ENCODE data around the gene GNRHR. TPM values are rescaled to one million over a fixed set of nuclear protein-coding genes. Genes with fewer than 3 reads are reported as not detected.

Gene GNRHR
- total RNA-seq, 1 experiment from 2014 or later, result not detected

DNA sequence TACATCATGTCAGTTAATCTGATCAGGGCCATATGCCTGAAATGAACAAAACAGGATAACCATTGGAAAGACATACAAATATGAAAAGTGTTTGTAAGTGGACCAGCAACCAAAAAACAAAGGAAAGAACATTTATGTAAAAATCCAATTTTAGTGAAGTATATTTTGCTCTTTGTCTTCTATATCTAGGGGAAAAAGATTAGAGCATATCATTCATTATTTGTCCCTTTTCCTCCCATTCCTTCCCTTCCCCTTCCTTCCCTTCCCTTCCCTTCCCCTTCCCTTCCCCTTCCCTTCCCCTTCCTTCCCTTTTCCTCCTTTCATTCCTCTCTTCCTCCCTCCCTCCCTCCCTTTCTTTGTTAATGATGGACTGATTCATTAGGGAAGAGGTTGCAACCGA, 1.8 kb upstream of the GNRHR start:
- TF ChIP-seq, protein P1, sequence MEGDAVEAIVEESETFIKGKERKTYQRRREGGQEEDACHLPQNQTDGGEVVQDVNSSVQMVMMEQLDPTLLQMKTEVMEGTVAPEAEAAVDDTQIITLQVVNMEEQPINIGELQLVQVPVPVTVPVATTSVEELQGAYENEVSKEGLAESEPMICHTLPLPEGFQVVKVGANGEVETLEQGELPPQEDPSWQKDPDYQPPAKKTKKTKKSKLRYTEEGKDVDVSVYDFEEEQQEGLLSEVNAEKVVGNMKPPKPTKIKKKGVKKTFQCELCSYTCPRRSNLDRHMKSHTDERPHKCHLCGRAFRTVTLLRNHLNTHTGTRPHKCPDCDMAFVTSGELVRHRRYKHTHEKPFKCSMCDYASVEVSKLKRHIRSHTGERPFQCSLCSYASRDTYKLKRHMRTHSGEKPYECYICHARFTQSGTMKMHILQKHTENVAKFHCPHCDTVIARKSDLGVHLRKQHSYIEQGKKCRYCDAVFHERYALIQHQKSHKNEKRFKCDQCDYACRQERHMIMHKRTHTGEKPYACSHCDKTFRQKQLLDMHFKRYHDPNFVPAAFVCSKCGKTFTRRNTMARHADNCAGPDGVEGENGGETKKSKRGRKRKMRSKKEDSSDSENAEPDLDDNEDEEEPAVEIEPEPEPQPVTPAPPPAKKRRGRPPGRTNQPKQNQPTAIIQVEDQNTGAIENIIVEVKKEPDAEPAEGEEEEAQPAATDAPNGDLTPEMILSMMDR (IDR thresholded peaks at IDR 0.05; ENCODE audit: insufficient read depth in 1 of 2, low read depth in 1 of 2, low read length in 1 of 2, severe bottlenecking in 1 of 2, unreplicated experiment in 1 of 2), result no peak
- H3K4me1 ChIP-seq, result no peaks in the 10 kb centered on the region
- Mint-ChIP-seq H3K4me3 (ENCODE audit: unreplicated experiment) (no peak overlapping the region), H3K4me1 (ENCODE audit: low read depth, unreplicated experiment) (no peaks in the 10 kb centered on the region), H3K27ac (ENCODE audit: unreplicated experiment) (no peak overlapping the region), H3K9me3 (ENCODE audit: unreplicated experiment) (no peaks in the 10 kb centered on the region), H3K36me3 (ENCODE audit: insufficient read depth, unreplicated experiment) (no peaks in the 10 kb centered on the region), H3K27me3 (ENCODE audit: insufficient read depth, unreplicated experiment) (no peaks in the 10 kb centered on the region)
- no peak for DNase-seq
- H3K9me3 ChIP-seq, result no peaks in the 10 kb centered on the region
- no peaks in the 10 kb centered on the region for H3K27me3 ChIP-seq (replicated peaks; ENCODE audit: control insufficient read depth, insufficient read depth, low read length)
- no TSS peak for BruUV-seq (replicated peaks)
- H3K36me3 ChIP-seq (ENCODE audit: control insufficient read depth, insufficient read depth, low read length), result no peaks in the 10 kb centered on the region
- no peak overlapping the region for H3K4me3 ChIP-seq (ENCODE audit: low read depth, low read length)
- ChIA-PET POLR2A (no interaction called here), CTCF (no interaction called here)
- intact Hi-C loops (cut with micrococcal nuclease; ENCODE audit: unreplicated experiment), result no loop called here

DNA sequence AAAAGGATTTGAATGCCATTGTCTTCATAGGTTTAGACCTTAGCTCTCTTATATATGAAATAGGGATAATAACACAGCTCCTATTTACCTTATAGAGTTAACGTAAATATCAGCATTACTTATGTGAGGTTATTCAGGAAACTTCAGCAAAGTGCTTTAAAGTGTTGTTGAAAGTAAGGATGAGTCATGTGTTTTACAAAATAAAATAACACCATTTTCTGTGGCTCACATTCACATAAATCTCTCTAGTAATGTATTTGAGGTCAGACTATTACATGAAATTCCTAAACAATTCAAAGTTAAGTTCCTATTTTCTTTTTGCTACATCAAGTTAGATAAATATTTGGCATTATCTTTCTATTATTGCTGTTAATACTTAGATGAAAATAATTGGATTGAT, 2.9 kb downstream of the GNRHR start:
- H3K4me1 Mint-ChIP-seq (ENCODE audit: low read depth, unreplicated experiment), result no peaks in the 10 kb centered on the region
- no peaks in the 10 kb centered on the region for H3K36me3 ChIP-seq (ENCODE audit: control insufficient read depth, insufficient read depth, low read length)
- CTCF ChIA-PET, result no interaction called here
- H3K9me3 ChIP-seq, result no peaks in the 10 kb centered on the region
- BruUV-seq (replicated peaks), result no TSS peak
- no peaks in the 10 kb centered on the region for H3K9me3 Mint-ChIP-seq (ENCODE audit: unreplicated experiment)
- no peak overlapping the region for H3K27ac Mint-ChIP-seq (ENCODE audit: unreplicated experiment)
- POLR2A ChIA-PET, result no interaction called here
- H3K27me3 Mint-ChIP-seq (ENCODE audit: insufficient read depth, unreplicated experiment), result no peaks in the 10 kb centered on the region
- H3K4me3 ChIP-seq (ENCODE audit: low read depth, low read length), result no peak overlapping the region
- no peaks in the 10 kb centered on the region for H3K4me1 ChIP-seq
- no peak for DNase-seq
- H3K27me3 ChIP-seq (replicated peaks; ENCODE audit: control insufficient read depth, insufficient read depth, low read length), result no peaks in the 10 kb centered on the region
- TF ChIP-seq, protein P1 (IDR thresholded peaks at IDR 0.05; ENCODE audit: insufficient read depth in 1 of 2, low read depth in 1 of 2, low read length in 1 of 2, severe bottlenecking in 1 of 2, unreplicated experiment in 1 of 2), result no peak
- intact Hi-C loops (cut with micrococcal nuclease; ENCODE audit: unreplicated experiment), result no loop called here
- H3K4me3 Mint-ChIP-seq (ENCODE audit: unreplicated experiment), result no peak overlapping the region
- H3K36me3 Mint-ChIP-seq (ENCODE audit: insufficient read depth, unreplicated experiment), result no peaks in the 10 kb centered on the region

DNA sequence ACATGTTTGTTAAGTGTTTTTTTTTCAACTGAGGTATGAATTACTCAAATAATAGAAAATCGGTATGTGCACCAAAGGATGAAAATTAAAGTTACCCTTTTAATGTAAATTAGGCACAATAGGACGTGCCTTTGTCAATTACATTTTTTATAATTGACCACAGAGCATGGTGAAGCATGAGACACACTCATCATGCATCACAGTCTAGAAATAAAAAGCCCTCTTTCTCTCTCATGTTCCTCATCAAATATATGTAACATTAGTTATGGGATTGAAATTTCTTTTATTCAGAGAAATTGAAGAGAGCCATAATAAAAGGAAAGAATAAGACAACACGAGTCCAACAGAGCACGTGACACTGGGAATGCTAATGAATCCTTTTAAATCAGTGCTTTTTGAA, 3.5 kb downstream of the GNRHR start:
- H3K4me1 ChIP-seq, result no peaks in the 10 kb centered on the region
- no peaks in the 10 kb centered on the region for H3K36me3 Mint-ChIP-seq (ENCODE audit: insufficient read depth, unreplicated experiment)
- H3K27me3 Mint-ChIP-seq (ENCODE audit: insufficient read depth, unreplicated experiment), result no peaks in the 10 kb centered on the region
- CTCF ChIA-PET, result no interaction called here
- H3K4me3 ChIP-seq (ENCODE audit: low read depth, low read length), result no peak overlapping the region
- no peak overlapping the region for H3K4me3 Mint-ChIP-seq (ENCODE audit: unreplicated experiment)
- no peaks in the 10 kb centered on the region for H3K27me3 ChIP-seq (replicated peaks; ENCODE audit: control insufficient read depth, insufficient read depth, low read length)
- intact Hi-C loops (cut with micrococcal nuclease; ENCODE audit: unreplicated experiment), result no loop called here
- TF ChIP-seq, protein P1 (IDR thresholded peaks at IDR 0.05; ENCODE audit: insufficient read depth in 1 of 2, low read depth in 1 of 2, low read length in 1 of 2, severe bottlenecking in 1 of 2, unreplicated experiment in 1 of 2), result no peak
- POLR2A ChIA-PET, result no interaction called here
- DNase-seq, result no peak
- no peaks in the 10 kb centered on the region for H3K9me3 Mint-ChIP-seq (ENCODE audit: unreplicated experiment)
- no peaks in the 10 kb centered on the region for H3K4me1 Mint-ChIP-seq (ENCODE audit: low read depth, unreplicated experiment)
- BruUV-seq (replicated peaks), result no TSS peak
- no peak overlapping the region for H3K27ac Mint-ChIP-seq (ENCODE audit: unreplicated experiment)
- H3K36me3 ChIP-seq (ENCODE audit: control insufficient read depth, insufficient read depth, low read length), result no peaks in the 10 kb centered on the region
- H3K9me3 ChIP-seq, result no peaks in the 10 kb centered on the region

All from Caco-2 (cell line).